Loucy (cell line): Measurements from ENCODE around the gene TFPI2.

Experiments
- EZH2phosphoT487 ChIP-seq: fragments of 200-600 bp; IDR thresholded peaks from 2 replicates; pipeline ENCODE4 v1.6.1; 2018; ENCODE audit warnings: antibody characterized with exemption, mild to moderate bottlenecking, moderate library complexity, borderline replicate concordance
- TF ChIP-seq, protein P1 (sequence below): fragments of 200-600 bp; sonication (generic); conservative IDR thresholded peaks from 2 replicates; pipeline ENCODE4 v1.5.1; 2014; ENCODE audit warnings: mild to moderate bottlenecking, antibody characterized with exemption, low read length

- TF ChIP-seq, protein P1, sequence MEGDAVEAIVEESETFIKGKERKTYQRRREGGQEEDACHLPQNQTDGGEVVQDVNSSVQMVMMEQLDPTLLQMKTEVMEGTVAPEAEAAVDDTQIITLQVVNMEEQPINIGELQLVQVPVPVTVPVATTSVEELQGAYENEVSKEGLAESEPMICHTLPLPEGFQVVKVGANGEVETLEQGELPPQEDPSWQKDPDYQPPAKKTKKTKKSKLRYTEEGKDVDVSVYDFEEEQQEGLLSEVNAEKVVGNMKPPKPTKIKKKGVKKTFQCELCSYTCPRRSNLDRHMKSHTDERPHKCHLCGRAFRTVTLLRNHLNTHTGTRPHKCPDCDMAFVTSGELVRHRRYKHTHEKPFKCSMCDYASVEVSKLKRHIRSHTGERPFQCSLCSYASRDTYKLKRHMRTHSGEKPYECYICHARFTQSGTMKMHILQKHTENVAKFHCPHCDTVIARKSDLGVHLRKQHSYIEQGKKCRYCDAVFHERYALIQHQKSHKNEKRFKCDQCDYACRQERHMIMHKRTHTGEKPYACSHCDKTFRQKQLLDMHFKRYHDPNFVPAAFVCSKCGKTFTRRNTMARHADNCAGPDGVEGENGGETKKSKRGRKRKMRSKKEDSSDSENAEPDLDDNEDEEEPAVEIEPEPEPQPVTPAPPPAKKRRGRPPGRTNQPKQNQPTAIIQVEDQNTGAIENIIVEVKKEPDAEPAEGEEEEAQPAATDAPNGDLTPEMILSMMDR = no peak
- TF ChIP-seq EZH2phosphoT487 = no peak
Observed at GRCh38 chr7:93931655-93932054, 41.1 kb upstream of the TFPI2 start.
